Astrocyte of the hippocampus (primary cell): ENCODE data around the gene MEOX1.
"Not testable (repeated sequence)": the region's sequence is repeated elsewhere in the genome, so short reads cannot be mapped to it uniquely, and the experiment has no call there.

ENCODE experiments used
- DNase-seq: peaks from one replicate; pipeline ENCODE4 v3.0.0; 2011; ENCODE audit warnings: low read depth, low spot score

The MEOX1 gene

GRCh38 chr17:43661699-43662412, at the start of gene MEOX1:
TSS of gene MEOX1 (minus strand) at chr17:43661922. CDS start at chr17:43661534, 388 bp downstream.
- peak; percentile 67 for DNase-seq

GRCh38 chr17:43710101-43710500, 48.4 kb upstream of the MEOX1 start:
- no peak for DNase-seq

- DNase-seq: no peak
Measured at GRCh38 chr17:43709210-43709609, 47.5 kb upstream of the MEOX1 start.

GRCh38 chr17:43707184-43707583, 45.5 kb upstream of the MEOX1 start:
- DNase-seq: no peak

GRCh38 chr17:43706235-43706634, 44.5 kb upstream of the MEOX1 start:
- DNase-seq: no peak

GRCh38 chr17:43703630-43704029, 41.9 kb upstream of the MEOX1 start:
- no peak for DNase-seq

GRCh38 chr17:43702637-43703036, 40.9 kb upstream of the MEOX1 start:
- no peak for DNase-seq

GRCh38 chr17:43701318-43701743, 39.6 kb upstream of the MEOX1 start:
- peak; percentile 96 for DNase-seq

- no peak for DNase-seq
Measured at GRCh38 chr17:43699438-43699756, 37.7 kb upstream of the MEOX1 start.

GRCh38 chr17:43698678-43699437, 37.1 kb upstream of the MEOX1 start:
- DNase-seq: no peak

- no peak for DNase-seq
Measured at GRCh38 chr17:43697937-43698336, 36.2 kb upstream of the MEOX1 start.

- no peak for DNase-seq
Measured at GRCh38 chr17:43696891-43697290, 35.2 kb upstream of the MEOX1 start.

- peak; percentile 82 for DNase-seq
Measured at GRCh38 chr17:43695970-43696865, 34.5 kb upstream of the MEOX1 start.

- DNase-seq: peak; percentile 91
Measured at GRCh38 chr17:43694081-43694870, 32.6 kb upstream of the MEOX1 start.

- no peak for DNase-seq
Measured at GRCh38 chr17:43691317-43691693, 29.6 kb upstream of the MEOX1 start.

GRCh38 chr17:43690624-43691316, 29.0 kb upstream of the MEOX1 start:
- DNase-seq: no peak

GRCh38 chr17:43689814-43690213, 28.1 kb upstream of the MEOX1 start:
- no peak for DNase-seq

GRCh38 chr17:43689131-43689530, 27.4 kb upstream of the MEOX1 start:
- DNase-seq: no peak

GRCh38 chr17:43686957-43687356, 25.2 kb upstream of the MEOX1 start:
- not testable (repeated sequence) for DNase-seq

GRCh38 chr17:43683928-43684653, 22.4 kb upstream of the MEOX1 start:
- no peak for DNase-seq
